Measurements from ENCODE around the gene CCDC120.

The CCDC120 gene

GRCh38 chrX:49064303-49064702, 5.5 kb downstream of the CCDC120 start:
- no peak for DNase-seq

GRCh38 chrX:49064735-49065134, 5.9 kb downstream of the CCDC120 start:
- no peak for DNase-seq

- DNase-seq, result no peak
These were observed 7.5 kb downstream of the CCDC120 start for GRCh38 chrX:49066278-49066677.

- no peak for DNase-seq
These were observed 7.9 kb downstream of the CCDC120 start for GRCh38 chrX:49066690-49067089.

GRCh38 chrX:49067285-49068120, 8.7 kb downstream of the CCDC120 start:
- DNase-seq, result no peak

GRCh38 chrX:49069038-49069437, 10.2 kb downstream of the CCDC120 start:
- DNase-seq, result no peak

- DNase-seq, result no peak
These were observed 12.2 kb downstream of the CCDC120 start for GRCh38 chrX:49070988-49071387.

- DNase-seq, result no peak
These were observed 13.3 kb downstream of the CCDC120 start for GRCh38 chrX:49071877-49072711.

- no peak for DNase-seq
These were observed 13.9 kb downstream of the CCDC120 start for GRCh38 chrX:49072712-49073095.

- DNase-seq, result peak; percentile 76
These were observed 15.1 kb downstream of the CCDC120 start, which contains the start of gene PRAF2 for GRCh38 chrX:49073601-49074575. PRAF2 (minus strand) TSS chrX:49074002; CDS start chrX:49073987, 15 bp downstream.

- DNase-seq, result no peak
These were observed 16.5 kb downstream of the CCDC120 start for GRCh38 chrX:49075347-49075746.

GRCh38 chrX:49077941-49078340, 19.1 kb downstream of the CCDC120 start:
- DNase-seq, result no peak

- DNase-seq, result peak; percentile 75
These were observed 21.0 kb downstream of the CCDC120 start, which contains the start of gene WDR45 for GRCh38 chrX:49079489-49080428. WDR45 (minus strand) TSS chrX:49079887; CDS start chrX:49078095, 1,792 bp downstream.

GRCh38 chrX:49082271-49082871, 23.6 kb downstream of the CCDC120 start:
- DNase-seq, result no peak

- DNase-seq, result no peak
These were observed 30.8 kb downstream of the CCDC120 start for GRCh38 chrX:49089553-49089952.

- no peak for DNase-seq
These were observed 37.6 kb downstream of the CCDC120 start for GRCh38 chrX:49096419-49096818.

GRCh38 chrX:49100704-49101628, 42.2 kb downstream of the CCDC120 start:
- DNase-seq, result peak; percentile 92

GRCh38 chrX:49101629-49101984, 42.8 kb downstream of the CCDC120 start:
- no peak for DNase-seq

- DNase-seq, result no peak
These were observed 43.4 kb downstream of the CCDC120 start for GRCh38 chrX:49102190-49102589.

- DNase-seq, result no peak
These were observed 44.8 kb downstream of the CCDC120 start for GRCh38 chrX:49103637-49104036.

Data from suppressor macrophage treated with lipopolysaccharide for 4 hours (primary cell).